GM18498 (cell line): ENCODE data around the gene MRPS34.

Source experiments
- ATAC-seq: cut with Tn5 transposase; IDR thresholded peaks from one replicate; pipeline ENCODE4 v1.9.1; 2021; ENCODE audit warnings: mild to moderate bottlenecking, moderate library complexity; ENCODE audit not compliant: unreplicated experiment

Gene MRPS34

DNA sequence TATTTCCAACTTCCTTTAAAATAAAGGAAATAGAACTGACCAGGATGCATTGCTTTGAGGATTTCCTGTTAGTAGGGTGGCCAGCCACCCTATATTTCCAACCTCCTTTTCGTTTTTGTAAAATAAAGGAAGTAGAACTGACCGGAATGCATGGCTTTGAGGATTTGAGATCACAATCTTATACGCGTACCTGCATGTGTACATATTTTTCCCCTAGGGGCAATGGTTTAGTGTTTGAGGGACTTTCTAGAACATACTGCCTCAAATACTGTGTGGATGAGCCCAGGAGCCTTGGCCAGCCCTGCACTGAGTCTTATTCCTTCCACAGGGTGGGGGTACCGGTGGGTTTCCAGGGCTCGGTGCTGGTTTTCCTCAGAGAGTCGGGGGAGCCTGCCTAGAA is 41.3 kb downstream of the MRPS34 start:
- no peak for ATAC-seq

DNA sequence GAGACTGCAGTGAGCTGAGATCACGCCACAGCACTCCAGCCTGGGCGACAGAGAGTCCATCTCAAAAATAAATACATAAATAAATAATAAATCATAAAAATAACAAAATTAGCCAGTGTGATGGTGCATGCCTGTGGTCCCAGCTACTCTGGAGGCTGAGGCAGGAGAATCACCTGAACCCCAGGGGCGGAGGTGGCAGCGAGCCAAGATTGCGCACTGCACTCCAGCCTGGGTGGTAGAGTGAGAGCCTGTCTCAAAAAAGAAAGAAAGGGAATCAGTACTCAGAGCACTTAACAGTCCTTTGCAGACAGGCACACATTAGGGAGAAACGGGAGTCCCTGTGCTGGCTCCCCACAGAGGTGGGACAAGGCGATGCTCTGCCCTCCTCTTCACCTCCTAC is 41.9 kb downstream of the MRPS34 start:
- no peak for ATAC-seq

DNA sequence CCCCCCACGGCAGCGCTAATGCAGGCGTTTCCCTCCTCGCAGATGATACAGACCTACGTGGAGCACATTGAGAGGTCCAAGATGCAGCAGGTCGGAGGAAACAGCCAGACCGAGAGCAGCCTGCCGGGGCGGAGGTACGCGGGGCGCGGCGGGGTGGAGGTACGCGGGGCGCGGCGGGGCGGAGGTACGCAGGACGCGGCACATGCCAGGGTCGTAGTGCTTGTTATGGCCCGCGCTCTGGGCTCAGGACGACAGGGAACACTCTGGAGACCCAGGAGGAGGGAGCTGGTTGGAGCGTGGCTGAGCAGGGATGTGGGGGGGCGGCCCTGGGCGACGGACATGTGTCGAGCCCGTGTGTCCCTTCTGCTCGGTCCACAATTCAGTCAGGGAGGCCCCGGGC is 43.5 kb downstream of the MRPS34 start:
- ATAC-seq = no peak

DNA sequence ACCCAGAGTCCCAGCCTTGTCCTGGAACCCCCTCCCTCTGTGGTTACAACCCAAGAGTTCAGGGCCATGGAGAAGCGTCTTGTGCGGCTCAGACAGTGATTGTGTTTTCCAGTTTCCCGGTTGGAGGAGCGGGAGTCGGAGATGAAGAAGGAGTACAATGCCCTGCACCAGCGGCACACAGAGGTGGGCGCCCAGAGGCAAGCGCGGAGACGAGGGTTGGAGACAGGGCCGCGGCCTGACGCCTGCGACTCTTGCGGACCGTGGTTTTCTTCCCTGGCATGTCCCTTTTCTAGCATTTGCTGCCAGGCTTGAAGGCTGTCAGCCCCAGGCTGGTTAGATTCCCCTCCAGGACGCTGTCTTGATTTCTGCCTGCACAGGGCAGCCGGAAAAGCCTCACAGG is 43.9 kb downstream of the MRPS34 start:
- ATAC-seq = no peak

DNA sequence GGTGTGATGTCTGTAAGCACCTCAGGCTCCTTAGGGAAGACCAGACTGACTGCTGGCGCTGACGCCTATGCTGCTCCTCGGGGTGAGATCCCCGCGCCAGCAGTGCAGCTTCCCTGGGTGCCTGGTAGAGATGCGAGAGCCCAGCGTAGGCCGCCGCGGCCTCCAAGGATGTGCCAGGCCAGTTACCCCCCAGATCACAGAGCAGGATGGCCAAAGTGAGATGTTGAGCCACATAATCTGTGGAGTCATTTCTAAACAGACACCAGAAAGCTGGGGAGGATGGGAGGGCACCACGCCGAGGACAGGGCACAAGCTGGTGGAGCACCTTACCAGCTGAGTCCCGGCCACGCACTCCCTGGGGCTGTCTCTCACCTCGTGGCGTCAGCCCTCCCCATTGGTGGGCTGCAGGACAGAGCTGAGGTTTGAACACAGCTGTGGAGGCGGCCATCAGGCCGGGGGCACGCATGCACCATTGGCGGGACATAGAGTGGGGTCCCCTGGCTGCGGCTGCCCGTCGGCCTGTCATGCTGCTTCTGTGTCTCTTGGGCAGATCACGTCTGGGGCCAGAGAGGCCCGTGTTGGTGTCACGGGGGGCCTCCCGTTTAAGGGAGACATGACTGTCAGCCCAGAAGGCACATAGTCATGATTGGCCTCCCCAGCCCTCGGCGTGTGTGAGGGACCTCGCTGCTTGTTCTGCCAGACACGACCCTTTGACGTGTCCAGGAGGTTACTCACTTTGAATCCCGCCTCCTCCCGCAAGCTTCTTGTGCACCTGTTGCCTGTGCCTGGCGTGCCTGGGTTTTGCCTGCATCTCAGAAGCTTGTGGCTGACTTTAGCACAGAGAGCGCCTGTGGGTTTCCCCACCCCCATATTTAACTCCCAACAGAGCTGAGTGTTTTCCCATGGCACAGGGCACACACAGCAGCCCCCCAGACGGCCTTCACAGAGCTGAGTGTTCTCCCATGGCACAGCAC is 45.0 kb downstream of the MRPS34 start:
- no peak for ATAC-seq

DNA sequence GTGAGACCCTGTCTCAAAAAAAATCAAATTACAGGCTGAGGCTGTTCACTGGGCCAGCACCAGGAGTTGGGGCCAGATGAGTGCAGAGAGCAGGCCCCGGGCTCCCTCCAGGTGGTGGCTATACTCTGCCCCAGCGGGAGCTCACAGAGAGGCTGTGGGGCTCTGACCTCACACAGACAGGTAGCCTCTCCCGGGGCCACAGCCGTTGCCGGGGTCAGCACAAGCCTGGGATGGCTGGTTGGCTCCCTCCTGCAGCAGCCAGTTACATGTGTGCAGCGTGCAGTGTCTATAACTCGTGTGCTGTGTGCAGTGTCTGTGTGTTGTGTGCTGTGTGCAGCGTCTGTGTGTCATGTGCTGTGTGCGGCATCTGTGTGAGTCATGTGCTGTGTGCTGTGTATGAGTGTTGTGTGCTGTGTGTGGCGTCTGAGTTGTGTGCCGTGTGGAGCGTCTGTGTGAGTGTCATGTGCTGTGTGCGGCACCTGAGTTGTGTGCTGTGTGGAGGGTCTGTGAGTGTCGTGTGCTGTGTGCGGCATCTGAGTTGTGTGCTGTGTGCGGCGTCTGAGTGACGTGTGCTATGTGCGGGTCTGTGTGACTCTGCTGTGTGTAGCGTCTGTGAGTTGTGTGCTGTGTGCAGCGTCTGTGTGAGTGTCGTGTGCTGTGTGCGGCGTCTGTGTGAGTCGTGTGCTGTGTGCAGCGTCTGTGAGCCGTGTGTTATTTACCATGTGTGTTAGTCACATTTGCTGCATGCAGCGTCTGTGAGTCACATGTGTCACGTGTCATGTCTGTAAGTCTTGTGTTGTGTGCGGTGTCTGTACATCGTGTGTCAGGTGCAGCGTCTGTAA is 46.1 kb downstream of the MRPS34 start:
- no peak for ATAC-seq

DNA sequence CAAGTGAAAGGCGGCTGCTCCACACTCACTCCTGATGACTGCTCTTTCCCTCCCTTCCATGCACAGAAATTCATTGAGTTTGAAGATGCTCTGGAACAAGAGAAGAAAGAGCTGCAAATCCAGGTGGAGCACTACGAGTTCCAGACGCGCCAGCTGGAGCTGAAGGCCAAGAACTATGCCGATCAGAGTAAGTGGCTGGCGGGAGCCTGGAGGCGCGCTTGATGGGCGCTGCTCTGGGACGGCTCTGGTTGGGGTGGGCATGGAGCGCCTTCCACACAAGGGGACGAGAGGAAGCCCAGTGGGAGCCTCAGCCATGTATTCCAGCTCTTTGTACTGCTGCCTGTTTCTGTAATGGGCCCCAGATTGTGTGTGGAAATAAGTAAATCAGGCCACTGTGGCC is 48.4 kb downstream of the MRPS34 start:
- ATAC-seq = no peak

DNA sequence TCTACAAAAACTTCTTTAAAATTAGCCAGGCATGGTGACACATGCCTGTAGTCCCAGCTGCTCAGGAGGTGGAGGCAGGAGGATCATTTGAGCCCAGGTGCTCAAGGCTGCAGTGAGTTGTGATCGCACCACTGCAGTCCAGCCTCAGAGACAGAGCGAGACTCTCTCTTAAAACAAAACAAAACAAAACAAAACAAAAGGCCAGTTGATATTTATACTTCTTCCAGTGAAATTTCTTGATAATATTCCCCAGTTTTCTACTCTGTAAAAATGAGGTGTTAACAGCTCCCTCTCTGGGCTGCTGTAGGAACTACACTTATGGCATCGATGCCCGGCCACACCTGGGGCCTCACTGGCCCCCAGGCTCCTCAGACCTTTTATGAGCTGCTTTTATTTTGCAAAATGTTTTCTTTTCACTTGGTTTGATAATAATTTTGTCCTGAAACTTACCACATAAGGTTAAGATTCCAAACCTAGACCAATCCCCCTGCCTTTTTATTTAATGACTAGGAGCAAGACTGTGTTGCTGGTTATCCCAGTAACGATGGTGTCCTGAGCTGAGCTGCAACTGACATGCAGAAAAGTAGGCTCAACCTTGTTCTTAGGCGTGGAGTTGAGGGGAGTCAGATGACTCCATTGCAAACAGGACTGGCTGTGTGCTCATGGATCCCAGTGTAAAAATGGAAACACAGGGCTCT is 49.3 kb downstream of the MRPS34 start:
- ATAC-seq = no peak
